HS-5 (cell line): ENCODE data around the gene ITPR1.
"Not testable (repeated sequence)": the region's sequence is repeated elsewhere in the genome, so short reads cannot be mapped to it uniquely, and the experiment has no call there.

Experiments used
- DNase-seq: peaks from one replicate; pipeline ENCODE4 v3.0.0-alpha.2; 2012; ENCODE audit warnings: low read depth

Gene ITPR1

DNA sequence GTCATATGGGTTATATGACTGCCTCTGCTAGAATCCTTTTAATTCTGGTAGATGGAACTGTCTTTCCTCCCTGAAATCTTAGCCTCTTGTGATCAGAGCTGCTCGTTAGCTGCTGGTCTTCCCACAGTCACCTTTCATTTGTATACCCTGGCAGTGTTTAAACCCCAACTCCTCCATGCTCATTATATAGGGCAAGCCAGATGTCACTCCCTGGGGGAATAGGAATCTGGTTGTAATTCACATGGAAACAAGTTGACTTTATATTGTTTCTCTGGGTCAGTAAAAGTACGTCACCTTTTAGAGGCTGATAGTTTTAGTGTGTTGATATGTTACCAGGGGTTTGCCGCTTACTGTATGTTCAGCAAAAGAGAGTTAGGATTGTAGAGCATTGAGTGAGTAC, 103.5 kb downstream of the ITPR1 start:
- DNase-seq = no peak

DNA sequence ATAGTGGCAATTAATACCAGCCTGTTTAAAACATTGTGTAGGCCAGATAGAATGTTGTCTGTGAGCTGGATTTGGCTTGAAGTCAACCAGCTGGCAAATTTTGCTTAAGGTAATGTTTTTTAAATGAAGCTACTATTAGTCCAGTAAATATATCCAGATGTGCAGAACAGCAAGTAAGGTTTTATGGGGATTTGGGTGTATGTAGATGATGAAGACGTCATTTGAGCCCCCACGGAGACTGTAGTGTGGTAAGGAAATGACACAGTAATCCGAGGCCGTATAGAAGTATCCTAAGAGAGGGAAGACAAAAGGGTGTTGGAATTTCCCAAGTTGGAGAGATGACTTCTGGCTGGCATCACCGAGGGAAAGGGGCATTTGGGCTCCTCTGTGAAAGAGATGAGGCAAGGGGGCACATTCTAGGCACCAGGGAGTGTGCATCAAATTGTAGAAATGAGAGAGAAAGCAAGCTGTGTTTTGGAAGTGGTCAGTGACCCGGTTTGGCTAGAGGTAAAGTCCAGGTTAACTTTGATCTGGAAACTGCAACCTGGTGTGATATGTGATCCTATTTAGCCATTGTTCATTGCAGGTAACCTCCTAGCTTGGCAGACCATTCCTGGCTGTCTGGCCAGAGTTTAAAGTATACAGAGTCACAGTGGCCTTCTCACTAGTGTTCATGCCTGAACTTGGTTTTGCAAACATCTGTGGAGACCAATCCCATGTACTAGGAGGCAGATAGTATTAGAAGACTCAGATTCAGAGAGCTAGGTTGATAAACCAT, 104.2 kb downstream of the ITPR1 start:
- no peak for DNase-seq

DNA sequence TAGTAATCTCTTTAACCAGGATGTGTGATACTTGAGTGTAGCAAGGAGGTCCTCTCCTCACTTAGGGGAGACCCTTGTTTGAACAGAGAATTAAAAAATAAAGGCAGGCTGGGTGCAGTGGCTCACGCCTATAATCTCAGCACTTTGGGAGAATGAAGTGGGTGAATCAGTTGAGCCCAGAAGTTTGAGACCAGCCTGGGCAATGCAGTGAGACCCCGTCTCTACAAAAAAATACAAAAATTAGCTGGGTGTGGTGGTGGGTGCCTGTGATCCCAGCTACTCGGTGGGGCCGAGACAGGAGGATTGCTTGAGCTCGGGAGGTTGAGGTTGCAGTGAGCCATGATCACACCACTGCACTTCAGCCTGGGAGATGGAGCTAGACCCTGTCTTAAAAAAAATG, 105.1 kb downstream of the ITPR1 start:
- not testable (repeated sequence) for DNase-seq

DNA sequence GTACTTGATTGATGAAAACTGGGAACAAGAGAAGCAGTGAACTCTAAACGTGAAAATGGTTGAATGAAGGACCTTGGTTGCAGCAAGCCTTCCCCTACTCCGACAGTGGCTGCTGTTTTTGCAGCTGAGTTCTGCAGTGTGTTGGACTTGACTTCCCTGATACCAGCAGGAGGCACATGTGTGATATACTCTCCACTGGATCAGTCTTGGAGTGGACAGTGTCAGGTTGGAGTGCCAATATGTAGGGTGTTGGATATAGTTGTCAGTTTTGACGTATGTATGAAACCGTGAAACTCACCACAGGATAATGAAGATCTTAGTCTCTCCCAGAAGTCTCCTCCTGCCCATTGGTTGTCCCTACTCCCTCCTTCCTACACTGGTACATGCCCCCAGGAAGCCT, 106.5 kb downstream of the ITPR1 start:
- no peak for DNase-seq

DNA sequence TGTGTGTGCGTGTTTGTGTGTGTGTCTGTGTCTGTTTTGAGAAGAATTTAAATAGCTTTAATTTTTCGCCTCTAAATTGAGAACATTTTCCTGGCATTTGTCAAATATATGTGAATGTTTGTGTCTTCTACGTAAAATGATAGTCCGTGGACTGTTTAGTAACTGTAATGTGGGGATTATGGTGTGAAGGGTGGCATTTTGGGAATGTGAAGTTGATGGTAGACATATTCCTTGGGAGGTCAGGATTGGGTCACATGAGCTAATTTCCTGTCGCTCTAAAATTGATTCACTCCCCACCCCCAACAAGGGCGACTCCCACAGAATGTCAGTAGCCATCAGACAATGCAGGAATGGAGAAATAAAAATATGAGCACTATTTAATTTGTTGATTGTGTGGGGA, 107.3 kb downstream of the ITPR1 start:
- no peak for DNase-seq

DNA sequence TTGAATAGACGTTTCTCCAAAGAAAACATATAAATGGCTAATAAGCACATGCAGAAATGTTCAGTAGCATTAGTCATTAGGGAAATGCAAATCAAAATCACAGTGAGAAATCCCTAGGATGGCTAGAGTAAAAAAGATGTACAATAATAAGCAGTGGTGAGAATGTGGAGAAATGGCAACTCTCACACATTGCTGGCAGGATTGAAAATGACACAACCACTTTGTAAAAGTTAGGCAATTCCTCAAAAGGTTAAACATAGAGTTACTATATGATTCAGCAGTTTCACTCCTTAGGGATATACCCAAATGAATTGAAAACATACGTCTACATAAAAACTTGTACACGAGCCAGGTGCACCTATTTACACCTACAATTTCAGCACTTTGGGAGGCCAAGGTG, 108.7 kb downstream of the ITPR1 start:
- no peak for DNase-seq

DNA sequence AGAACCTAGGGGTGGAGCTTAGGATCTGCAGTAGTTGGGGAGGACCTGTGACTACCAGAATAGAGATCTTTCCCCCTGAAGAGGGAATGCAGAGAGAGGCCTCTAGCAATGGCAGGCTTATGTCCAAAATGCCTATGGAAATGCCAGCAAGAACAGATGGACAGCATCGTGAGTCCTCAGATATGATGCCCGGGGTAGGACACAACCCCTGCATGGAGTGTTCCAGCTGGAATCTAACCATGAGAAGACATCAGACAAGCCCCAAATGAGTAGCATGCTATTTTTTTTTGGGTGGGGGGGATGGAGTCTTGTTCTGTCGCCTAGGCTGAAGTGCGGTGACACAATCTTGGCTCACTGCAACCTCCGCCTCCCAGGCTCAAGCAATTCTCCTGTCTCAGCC, 111.5 kb downstream of the ITPR1 start:
- DNase-seq = no peak

DNA sequence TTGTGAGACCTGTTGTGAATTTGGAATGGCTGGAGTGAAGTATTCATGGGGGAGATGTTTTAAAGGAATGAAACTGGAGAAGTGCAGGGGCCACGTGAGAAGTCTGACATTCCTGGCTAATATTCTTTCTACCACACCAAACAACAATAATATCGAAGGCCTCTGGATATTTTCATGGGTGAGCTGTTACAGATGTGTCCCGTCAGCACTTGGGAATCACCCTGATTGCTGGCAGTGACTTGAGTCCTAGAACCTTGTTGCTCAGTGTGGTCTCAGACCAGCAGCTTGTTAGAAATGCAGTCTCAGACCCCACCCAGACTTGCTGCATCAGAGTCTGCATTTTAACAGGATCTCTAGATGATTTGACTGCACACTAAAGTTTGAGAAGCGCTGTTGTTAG, 113.8 kb downstream of the ITPR1 start:
- no peak for DNase-seq

DNA sequence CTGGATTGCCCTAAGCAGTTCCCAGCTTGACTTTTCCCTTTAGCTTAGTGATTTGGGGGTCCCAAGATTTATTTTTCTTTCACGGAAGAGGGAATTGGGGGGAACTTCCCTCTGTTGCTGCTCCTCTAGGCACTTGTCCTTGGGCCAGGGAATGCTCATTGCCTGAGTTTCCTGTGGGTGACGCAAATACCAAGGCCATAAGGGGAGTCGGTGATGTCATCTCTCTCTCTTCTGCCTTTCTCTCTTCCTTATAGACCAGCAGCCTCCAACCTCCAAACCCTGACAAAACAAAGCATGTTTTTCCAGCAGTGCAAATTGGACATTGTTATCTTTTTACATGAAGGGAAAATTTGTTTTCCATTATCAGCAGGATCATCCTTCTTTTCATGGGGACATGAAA, 120.2 kb downstream of the ITPR1 start:
- no peak for DNase-seq

DNA sequence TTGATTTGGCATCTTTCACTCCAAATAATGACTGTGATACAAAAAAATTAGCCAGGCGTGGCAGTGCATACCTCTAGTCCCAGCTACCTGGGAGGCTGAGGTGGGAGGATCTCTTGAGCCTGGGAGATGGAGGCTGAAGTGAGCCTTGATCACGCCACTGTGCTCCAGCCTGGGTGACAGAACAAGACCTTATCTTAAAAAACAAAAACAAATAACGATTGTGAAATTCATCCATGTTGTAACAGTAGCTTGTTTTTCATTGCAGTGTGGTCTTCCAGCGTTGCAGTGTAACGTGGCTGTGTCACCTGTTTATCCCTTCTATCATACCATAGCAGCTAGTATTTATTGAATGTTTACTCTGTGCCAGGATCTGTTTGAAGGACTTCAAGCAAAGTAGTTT, 120.9 kb downstream of the ITPR1 start:
- DNase-seq = no peak

DNA sequence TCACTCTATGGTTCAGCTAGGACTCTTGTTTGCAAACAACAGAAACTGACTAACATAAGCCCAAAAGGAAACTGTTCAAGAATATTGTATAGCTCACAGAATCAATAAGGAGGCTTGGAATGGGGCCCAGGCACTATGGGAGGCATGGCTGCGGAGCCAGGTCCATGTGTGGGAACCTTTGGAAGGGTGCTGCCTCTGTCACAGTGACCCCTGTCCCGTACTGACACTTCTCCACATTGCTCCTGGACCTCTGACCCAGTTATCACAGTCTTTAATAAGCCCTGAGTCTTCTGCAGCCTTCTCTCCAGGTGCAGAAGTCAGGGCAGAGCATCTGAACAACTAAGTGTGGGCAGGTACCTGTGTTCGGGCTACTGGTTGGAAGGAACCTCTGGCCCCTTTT, 121.8 kb downstream of the ITPR1 start:
- no peak for DNase-seq

DNA sequence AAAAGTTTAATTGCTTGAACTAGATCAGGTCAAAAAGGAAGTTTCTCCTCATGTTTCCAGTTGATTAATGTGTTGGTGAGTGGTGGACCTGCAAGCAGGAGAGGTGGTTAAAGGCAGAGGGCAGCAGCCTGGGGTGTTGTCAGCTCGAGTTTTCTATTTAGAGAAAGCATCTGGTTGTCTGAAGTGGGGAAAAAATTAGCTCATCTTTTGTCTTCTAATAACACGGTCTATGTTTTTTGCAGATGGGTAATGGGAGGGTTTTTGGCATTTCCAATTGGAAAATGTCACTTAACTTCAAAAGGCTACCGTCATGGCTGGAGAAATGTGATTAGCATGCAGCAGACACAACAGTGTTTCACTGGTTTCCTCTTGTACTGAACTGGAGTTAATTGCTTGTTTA, 122.6 kb downstream of the ITPR1 start:
- no peak for DNase-seq

DNA sequence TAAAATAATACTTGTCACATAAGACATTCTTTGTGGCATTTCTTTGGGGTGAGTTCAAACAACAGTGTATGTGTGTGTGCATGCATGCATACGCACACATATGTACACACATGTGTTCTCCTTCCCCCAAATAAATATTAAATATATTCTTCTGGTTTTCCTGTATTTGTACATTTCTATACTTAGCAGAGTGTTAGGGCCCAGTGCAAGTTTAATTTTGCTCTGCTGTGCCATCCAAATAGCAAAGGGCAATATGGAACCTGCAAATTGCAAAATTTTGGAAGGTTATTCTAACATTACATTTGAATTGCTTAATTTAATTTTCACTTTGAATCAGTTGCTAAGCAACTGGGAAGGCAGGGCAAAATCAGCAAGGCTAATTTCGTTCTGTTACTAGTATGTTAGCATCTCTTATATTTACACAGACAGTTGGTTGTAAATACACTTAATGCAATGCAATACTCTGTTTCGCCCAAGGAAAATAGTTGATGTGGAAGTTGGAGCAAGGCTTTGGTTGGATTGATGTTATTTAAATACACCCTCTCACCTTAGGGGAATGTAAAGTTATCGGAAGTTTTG, 130.4 kb downstream of the ITPR1 start:
- no peak for DNase-seq

DNA sequence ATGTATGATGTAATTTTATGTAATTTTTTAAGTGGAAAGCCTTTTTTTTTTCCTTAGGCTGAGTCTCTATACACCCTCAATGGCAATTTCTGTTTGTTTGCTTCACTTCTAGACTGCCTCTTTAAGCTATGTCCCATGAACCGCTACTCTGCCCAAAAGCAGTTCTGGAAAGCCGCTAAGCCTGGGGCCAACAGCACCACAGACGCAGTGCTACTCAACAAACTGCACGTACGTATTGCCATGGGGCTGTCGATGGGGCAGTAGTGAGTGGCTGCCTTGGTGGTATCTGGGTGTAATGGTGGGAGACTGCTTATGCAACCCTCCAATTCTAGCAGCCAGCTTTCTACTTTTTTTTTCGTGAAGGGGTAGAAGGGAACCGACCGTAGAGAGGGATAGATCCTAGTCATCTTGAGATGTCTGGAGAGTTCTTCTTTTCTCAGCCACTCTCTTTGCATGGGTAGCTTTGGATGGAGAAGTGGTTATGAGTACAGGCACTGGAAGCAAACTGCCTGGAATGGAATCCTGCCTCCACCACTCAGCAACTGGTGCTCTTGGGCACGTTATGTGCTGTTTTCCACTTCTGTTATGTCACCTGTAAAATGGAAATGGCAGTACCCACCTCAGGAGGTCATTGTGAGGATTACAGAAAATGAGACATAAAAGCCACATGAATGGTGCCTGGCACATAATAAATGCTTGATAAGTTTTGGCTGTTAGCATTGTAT, 134.7 kb downstream of the ITPR1 start:
- DNase-seq = no peak

DNA sequence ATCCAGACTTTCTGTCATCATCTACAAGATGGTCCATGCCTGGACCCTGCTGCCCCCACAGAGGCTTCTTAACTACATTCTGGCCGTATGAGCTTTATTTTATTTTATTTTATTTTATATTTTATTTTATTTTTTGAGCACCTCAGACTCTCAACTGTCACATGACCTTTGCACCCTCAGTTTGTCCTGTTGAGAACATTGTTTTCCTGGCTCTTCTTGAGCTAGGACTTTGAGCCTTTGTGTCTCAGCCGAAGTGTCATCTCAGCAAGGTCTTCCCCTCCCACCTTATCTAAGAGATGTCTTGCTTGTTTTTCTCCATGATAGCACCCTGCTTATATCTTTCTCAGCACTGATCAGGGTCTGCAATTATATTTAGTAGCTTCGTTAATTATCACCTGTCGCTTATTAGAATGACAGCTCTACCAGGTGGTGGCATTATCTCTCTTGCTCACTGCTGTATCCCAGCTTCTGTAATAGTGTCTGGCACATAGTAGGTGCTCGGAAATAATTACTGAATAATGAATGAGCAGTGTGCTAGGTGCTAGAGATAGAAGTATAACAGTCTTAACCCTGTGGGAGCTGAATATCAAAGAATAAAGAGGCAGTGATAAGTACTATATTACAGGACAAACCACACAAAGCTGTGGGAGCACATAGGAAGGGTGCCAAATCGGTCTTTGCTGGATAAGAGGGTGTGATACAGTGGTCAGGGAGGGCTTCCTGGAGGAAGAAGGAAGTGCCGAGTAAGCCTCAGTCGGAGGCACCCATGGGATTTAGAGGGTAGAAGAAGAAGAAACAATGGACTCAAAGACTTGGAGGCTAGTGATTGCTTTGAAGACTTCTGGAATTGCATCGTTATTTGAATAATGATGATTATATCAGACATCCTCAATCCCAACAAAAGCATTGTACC, 136.2 kb downstream of the ITPR1 start:
- no peak for DNase-seq

DNA sequence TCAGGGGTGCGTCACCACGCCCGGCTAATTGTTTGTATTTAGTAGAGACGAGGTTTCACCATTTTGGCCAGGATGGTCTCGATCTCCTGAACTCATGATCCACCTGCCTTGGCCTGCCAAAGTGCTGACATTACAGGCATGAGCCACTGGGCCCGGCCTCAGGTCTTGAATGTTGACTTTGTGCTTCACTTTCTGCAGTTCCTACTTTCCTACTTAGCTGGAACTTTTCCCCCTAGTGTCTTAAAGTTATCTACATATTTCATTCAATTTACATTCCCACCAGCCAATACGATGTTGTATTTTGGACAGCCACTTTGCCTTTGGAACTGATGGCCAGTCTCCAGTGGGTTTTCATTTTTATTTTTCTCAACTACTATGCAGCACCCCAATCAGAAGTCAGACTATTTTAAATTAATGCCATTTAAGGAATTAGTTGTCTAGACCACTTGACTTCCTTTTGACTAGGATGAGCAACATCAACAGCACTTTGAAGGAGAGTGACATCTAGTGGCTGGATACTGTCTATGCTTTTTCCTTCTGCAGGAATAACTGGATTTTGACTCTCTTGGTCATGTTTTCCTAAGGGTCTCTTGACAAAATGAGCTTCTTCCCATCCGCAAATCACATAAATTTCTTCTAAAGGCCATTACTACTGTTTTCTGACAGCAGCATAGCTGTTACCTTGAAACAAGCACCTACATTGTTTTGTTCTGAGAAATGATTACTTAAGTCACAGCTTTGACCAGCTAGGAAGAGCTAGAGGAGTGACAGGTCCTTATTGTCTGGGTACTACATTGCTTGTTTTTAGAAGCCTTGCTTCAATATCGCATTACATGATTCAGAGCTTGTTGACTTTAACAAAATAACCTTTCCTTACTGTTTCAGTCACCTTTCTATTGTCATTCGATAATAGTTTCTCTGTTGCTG, 140.2 kb downstream of the ITPR1 start:
- peak; percentile 34 for DNase-seq

DNA sequence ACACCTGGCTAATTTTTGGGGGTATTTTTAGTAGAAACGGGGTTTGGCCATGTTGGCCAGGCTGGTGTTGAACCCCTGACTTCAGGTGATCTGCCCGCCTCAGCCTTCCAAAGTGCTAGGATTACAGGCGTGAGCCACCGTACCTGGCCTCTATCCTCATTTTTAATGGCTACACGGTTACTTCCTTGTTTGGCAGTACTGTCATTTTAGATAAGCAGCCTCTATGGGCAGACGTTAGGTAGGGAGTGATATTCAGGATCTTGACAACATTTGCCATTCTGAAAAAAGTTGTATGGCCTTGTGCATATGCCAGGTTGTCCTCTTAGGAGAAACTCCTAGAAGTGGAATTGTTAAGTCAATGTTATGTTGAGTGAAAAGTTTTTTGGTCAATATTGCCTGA, 141.7 kb downstream of the ITPR1 start:
- no peak for DNase-seq

DNA sequence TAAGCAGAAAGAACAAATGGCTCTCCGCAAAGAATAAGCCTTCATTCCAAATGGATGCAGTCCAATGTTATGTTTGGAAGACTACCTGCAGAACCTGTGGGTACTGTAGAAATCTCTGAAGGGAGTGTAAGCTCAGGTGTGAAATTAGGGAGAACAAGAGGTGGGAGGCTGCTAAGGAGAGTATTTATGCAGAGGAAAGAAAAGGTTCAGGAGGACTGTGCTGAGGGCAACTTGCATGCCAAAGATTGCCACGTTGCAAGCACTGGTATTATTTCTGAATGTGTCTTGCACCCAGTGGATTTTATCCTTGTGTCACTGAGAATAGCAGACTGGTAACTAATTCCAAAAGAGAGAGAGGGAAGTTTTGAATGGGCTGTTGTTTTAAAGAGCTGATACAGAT, 144.1 kb downstream of the ITPR1 start:
- no peak for DNase-seq

DNA sequence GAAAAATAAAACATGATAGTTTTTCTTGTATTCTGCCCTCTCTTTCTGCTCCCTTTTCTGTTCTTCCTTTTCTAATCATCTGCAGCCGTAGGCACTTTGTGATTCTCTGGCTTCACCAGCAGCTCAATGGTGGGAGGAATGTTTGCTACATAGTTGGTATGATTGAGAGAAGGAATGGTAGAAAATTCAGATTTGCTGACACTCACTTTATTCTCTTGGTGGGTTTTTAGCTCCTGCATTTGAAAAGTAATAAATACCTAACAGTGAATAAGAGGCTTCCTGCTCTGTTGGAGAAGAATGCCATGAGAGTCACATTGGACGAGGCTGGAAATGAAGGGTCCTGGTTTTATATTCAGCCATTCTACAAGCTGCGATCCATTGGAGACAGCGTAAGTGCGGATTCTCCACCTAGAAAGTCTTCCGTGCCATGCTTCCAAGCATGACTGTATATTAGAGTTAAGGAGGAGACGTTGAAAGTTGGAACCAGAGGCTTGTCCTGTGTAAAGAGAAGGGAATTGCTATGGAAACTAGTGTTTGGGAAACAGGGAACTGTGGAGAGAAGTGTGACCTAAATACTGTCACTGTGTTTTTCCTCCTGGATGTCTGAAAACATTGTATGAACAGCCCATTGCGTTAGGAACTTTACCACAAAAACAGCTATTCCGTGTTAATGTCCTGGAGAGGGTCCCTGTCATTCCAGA, 148.9 kb downstream of the ITPR1 start:
- DNase-seq = no peak

DNA sequence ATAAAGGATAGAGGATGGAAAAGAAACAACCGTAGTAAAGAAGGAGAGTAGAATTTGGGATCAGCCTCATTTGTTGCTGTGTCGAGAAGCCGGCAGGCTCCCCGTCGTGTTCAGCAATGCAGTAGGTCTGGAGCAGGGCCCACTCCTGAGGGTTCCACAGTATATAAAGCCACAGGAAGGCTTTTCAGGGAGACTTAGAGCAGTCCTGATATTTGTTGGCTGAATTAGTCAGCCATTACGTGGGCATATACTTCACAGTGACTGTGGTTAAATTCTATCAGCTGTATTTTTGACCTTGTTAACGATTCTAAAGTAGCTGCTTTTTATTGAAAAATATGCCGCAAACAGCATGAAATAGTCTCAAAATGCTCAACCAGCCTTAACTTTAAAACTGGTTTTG, 149.5 kb downstream of the ITPR1 start:
- no peak for DNase-seq
